PC-9 (cell line): ENCODE measurements around the gene RNU7-1. TPM values are rescaled to one million over a fixed set of nuclear protein-coding genes. Genes with fewer than 3 reads are reported as not detected.

Experiments used
- BruUV-seq: library from RNA; stranded (reverse); fragments of 400-500 nt; replicated peaks from 2 replicates; lab custom pipeline; 2021; lab: Mats Ljungman, UMichigan
- CTCF ChIA-PET: fragments of 300-600 bp; sonication (Branson Sonifier 250); formaldehyde crosslinking; loops from one replicate; lab custom pipeline; 2022; ENCODE audit warnings: antibody characterized with exemption; lab: Charles Lee
- POLR2A ChIA-PET: fragments of 300-600 bp; sonication (Branson Sonifier 250); formaldehyde crosslinking; loops from one replicate; lab custom pipeline; 2022; ENCODE audit warnings: antibody characterized with exemption; ENCODE audit not compliant: unreplicated experiment; lab: Charles Lee
- DNase-seq, 2 experiments: peaks; one replicate each; pipeline versions ENCODE4 v3.0.0 to v3.0.0-alpha.2; 2015 to 2022; ENCODE audit warnings: mixed read lengths in 1 of 2
- H2AFZ ChIP-seq: fragments of 200-600 bp; sonication (generic); 2 replicates; pipeline ENCODE4 v1.8.1; 2017; ENCODE audit warnings: antibody characterized with exemption
- H3F3A ChIP-seq: fragments of 200-600 bp; sonication (generic); 2 replicates; pipeline ENCODE4 v1.8.1; 2017; ENCODE audit warnings: antibody characterized with exemption, mild to moderate bottlenecking, low read depth; ENCODE audit not compliant: insufficient read depth
- H3K27ac ChIP-seq: fragments of 200-600 bp; sonication (generic); 2 replicates; pipeline ENCODE4 v1.6.1; 2016; ENCODE audit warnings: mixed run types
- H3K27me3 ChIP-seq: fragments of 200-600 bp; sonication (generic); 2 replicates; pipeline ENCODE4 v1.6.1; 2016; ENCODE audit warnings: low read depth, mixed run types; ENCODE audit not compliant: insufficient read depth
- H3K36me3 ChIP-seq: fragments of 200-600 bp; sonication (generic); 2 replicates; pipeline ENCODE4 v1.6.1; 2016; ENCODE audit warnings: low read depth, mixed run types
- H3K4me1 ChIP-seq: fragments of 200-600 bp; sonication (generic); replicated peaks from 2 replicates; pipeline ENCODE4 v1.6.1; 2016; ENCODE audit warnings: mixed run types; ENCODE audit not compliant: insufficient read depth
- H3K4me2 ChIP-seq: fragments of 200-600 bp; sonication (generic); 2 replicates; pipeline ENCODE4 v1.6.1; 2017; ENCODE audit warnings: mixed run types
- H3K4me3 ChIP-seq: fragments of 200-600 bp; sonication (generic); 2 replicates; pipeline ENCODE4 v1.6.1; 2016; ENCODE audit warnings: mixed run types
- H3K79me2 ChIP-seq: fragments of 200-600 bp; sonication (generic); 2 replicates; pipeline ENCODE4 v1.6.1; 2017; ENCODE audit warnings: low read depth, mixed run types
- H3K9me2 ChIP-seq: fragments of 200-600 bp; sonication (generic); 2 replicates; pipeline ENCODE4 v1.8.1; 2017; ENCODE audit warnings: mild to moderate bottlenecking; ENCODE audit not compliant: insufficient read depth
- H3K9me3 ChIP-seq: fragments of 200-600 bp; sonication (generic); 2 replicates; pipeline ENCODE4 v1.8.1; 2016; ENCODE audit warnings: low read depth; ENCODE audit not compliant: insufficient read depth
- H4K20me1 ChIP-seq: fragments of 200-600 bp; sonication (generic); 2 replicates; pipeline ENCODE4 v1.8.1; 2017; ENCODE audit not compliant: insufficient read depth
- EZH2 ChIP-seq: fragments of 200-600 bp; sonication (generic); IDR thresholded peaks from 2 replicates; pipeline ENCODE4 v1.8.0; 2017; ENCODE audit warnings: antibody characterized with exemption, low read depth
- intact Hi-C: fragments of 100-400 bp; cut with micrococcal nuclease; formaldehyde crosslinking; loops from one replicate; pipeline ENCODE4 v1.10.0; 2022; ENCODE audit not compliant: unreplicated experiment
- total RNA-seq: library from RNA; stranded (reverse); gene quantifications from 2 replicates; pipeline ENCODE4 v1.2.3, GENCODE V29; 2021
- TF ChIP-seq, protein P1 (sequence below): fragments of 200-600 bp; sonication (generic); conservative IDR thresholded peaks from 2 replicates; pipeline ENCODE4 v1.6.1; 2017; ENCODE audit warnings: mixed run types, antibody characterized with exemption, mild to moderate bottlenecking, moderate library complexity

RNU7-1 gene
- total RNA-seq, 1 experiment from 2014 or later = not detected

DNA sequence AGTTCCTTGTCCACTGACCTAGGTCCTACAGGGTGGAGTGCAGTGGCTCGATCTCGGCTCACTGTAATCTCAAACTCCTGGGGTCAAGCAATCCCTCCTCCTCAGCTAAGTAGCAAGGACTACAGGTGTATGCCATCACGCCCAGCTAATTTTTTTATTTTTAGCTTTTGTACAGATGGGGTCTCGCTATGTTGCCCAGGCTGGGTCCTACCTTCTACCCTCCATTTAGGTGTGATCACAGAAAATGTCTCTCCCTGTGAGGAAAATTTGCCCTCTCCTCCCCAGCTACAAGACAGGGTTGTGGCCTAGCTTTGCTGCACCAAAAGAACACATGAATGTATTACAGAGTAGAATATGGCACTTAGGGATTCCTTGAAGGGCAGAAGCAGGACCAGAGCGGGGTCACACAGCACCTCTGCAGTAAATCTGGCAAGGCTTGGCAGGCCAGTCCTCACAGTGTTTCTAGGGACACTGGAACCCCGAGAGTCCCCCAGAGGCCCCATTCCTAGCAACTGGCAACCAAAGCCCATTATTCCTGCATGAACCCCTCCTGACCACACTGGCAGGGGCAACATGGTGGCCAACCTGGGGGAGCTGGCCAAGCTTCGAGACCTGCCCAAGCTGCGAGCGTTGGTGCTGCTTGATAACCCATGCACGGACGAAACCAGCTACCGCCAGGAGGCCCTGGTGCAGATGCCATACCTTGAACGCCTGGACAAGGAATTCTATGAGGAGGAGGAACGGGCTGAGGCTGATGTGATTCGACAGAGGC, 31.3 kb upstream of the RNU7-1 start:
- DNase-seq = no peak
- Histone ChIP-seq H3K4me2 (no peak overlapping the region), H4K20me1 (no peaks in the 10 kb centered on the region), H3K27ac (no peak overlapping the region), H3K79me2 (no peaks in the 10 kb centered on the region), H3K4me3 (no peak overlapping the region), H3F3A (no peaks in the 10 kb centered on the region), H3K4me1 (peaks cover 5% of the 10 kb centered on the region; the same call in 1 of the 2 replicates), H3K36me3 (no peaks in the 10 kb centered on the region), H3K27me3 (peaks cover 11% of the 10 kb centered on the region), H3K9me2 (no peaks in the 10 kb centered on the region), H3K9me3 (no peaks in the 10 kb centered on the region), H2AFZ (no peak overlapping the region)
- no TSS peak for BruUV-seq
- TF ChIP-seq, protein P1, sequence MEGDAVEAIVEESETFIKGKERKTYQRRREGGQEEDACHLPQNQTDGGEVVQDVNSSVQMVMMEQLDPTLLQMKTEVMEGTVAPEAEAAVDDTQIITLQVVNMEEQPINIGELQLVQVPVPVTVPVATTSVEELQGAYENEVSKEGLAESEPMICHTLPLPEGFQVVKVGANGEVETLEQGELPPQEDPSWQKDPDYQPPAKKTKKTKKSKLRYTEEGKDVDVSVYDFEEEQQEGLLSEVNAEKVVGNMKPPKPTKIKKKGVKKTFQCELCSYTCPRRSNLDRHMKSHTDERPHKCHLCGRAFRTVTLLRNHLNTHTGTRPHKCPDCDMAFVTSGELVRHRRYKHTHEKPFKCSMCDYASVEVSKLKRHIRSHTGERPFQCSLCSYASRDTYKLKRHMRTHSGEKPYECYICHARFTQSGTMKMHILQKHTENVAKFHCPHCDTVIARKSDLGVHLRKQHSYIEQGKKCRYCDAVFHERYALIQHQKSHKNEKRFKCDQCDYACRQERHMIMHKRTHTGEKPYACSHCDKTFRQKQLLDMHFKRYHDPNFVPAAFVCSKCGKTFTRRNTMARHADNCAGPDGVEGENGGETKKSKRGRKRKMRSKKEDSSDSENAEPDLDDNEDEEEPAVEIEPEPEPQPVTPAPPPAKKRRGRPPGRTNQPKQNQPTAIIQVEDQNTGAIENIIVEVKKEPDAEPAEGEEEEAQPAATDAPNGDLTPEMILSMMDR = no peak
- no peak for TF ChIP-seq EZH2
- ChIA-PET CTCF (interaction anchor here (0.5 kb wide), 1 partner anchor 14 kb away, joined by 3 read pairs; no protein-coding TSS in a partner anchor), POLR2A (interaction anchor here (0.7 kb wide), 1 partner anchor 39 kb away, joined by 3 read pairs; the partner anchor contains the start of gene SPSB2)
- intact Hi-C loops = no loop called here

GRCh38 chr12:6914246-6914946, 29.2 kb upstream of the RNU7-1 start, which contains the start of gene ENO2:
TSS of gene ENO2 (plus strand) at chr12:6914580. CDS start at chr12:6915833, 1,253 bp downstream.
- Histone ChIP-seq H3K4me2 (peak within 1 kb of the TSS; percentile 92), H3K27ac (no peak within 1 kb of the TSS), H3F3A (no peaks in the 10 kb centered on the region), H3K9me2 (no peaks in the 10 kb centered on the region), H3K4me3 (peak within 1 kb of the TSS; percentile 77), H3K27me3 (peaks cover 11% of the 10 kb centered on the region), H3K36me3 (no peaks in the 10 kb centered on the region), H3K79me2 (no peaks in the 10 kb centered on the region), H3K9me3 (no peaks in the 10 kb centered on the region), H4K20me1 (no peaks in the 10 kb centered on the region), H2AFZ (peak within 1 kb of the TSS; percentile 84), H3K4me1 (peaks cover 5% of the 10 kb centered on the region; the same call in 1 of the 2 replicates)
- TF ChIP-seq, protein P1 = no peak
- no peak for TF ChIP-seq EZH2
- ChIA-PET CTCF (interaction anchor here (0.7 to 1.0 kb wide), 3 partner anchors 11 to 159 kb away, joined by 5 to 7 read pairs (median 5); no protein-coding TSS in a partner anchor), POLR2A (interaction anchor here (0.5 to 1.0 kb wide), 3 partner anchors 9 to 38 kb away, joined by 3 to 6 read pairs (median 4); no protein-coding TSS in a partner anchor)
- intact Hi-C loops = loop anchor here (1.0 kb wide), 1 partner anchor 41 kb away; the partner anchor contains the start of gene SPSB2
- DNase-seq = peak in 1 of 2 experiments; percentile 75
- no TSS peak for BruUV-seq
